ENCODE results near the gene MRPS12.

MRPS12 gene

GRCh38 chr19:38930776-38931520 lies at the start of gene MRPS12:
Gene MRPS12, plus strand, starts transcription at chr19:38930944. Its CDS starts 351 bp downstream, at chr19:38931295.
- DNase-seq, result peak; percentile 100

GRCh38 chr19:38883286-38883685 lies 47.5 kb upstream of the MRPS12 start:
- DNase-seq, result no peak

- peak; percentile 9 for DNase-seq
Observed at GRCh38 chr19:38884691-38885090, 46.1 kb upstream of the MRPS12 start.

- DNase-seq, result no peak
Observed at GRCh38 chr19:38888876-38889275, 41.9 kb upstream of the MRPS12 start.

- DNase-seq, result no peak
Observed at GRCh38 chr19:38889803-38890202, 40.9 kb upstream of the MRPS12 start.

- DNase-seq, result no peak
Observed at GRCh38 chr19:38890686-38891085, 40.1 kb upstream of the MRPS12 start.

- DNase-seq, result no peak
Observed at GRCh38 chr19:38891771-38892170, 39.0 kb upstream of the MRPS12 start.

- DNase-seq, result no peak
Observed at GRCh38 chr19:38892841-38893240, 37.9 kb upstream of the MRPS12 start.

GRCh38 chr19:38893341-38893771 lies 37.4 kb upstream of the MRPS12 start:
- DNase-seq, result no peak

GRCh38 chr19:38894968-38895367 lies 35.8 kb upstream of the MRPS12 start:
- no peak for DNase-seq

GRCh38 chr19:38898788-38899446 lies 31.8 kb upstream of the MRPS12 start:
- peak; percentile 41 for DNase-seq

GRCh38 chr19:38899447-38900201 lies 31.1 kb upstream of the MRPS12 start, which contains the start of the genes NFKBIB and SIRT2:
Gene NFKBIB, plus strand, starts transcription at chr19:38899969. Its CDS starts 64 bp downstream, at chr19:38900033.
Gene SIRT2, minus strand, starts transcription at chr19:38899618. Its CDS starts 97 bp downstream, at chr19:38899521.
- DNase-seq, result peak; percentile 100

GRCh38 chr19:38900202-38900629 lies 30.5 kb upstream of the MRPS12 start:
- no peak for DNase-seq

GRCh38 chr19:38900743-38901190 lies 30.0 kb upstream of the MRPS12 start:
- peak; percentile 46 for DNase-seq

GRCh38 chr19:38901683-38902082 lies 29.1 kb upstream of the MRPS12 start:
- DNase-seq, result no peak

GRCh38 chr19:38904581-38905539 lies 25.9 kb upstream of the MRPS12 start:
- DNase-seq, result no peak

GRCh38 chr19:38905620-38906019 lies 25.1 kb upstream of the MRPS12 start:
- no peak for DNase-seq

- no peak for DNase-seq
Observed at GRCh38 chr19:38907227-38907626, 23.5 kb upstream of the MRPS12 start.

- no peak for DNase-seq
Observed at GRCh38 chr19:38907670-38908069, 23.1 kb upstream of the MRPS12 start.

- DNase-seq, result no peak
Observed at GRCh38 chr19:38908911-38909310, 21.8 kb upstream of the MRPS12 start.

- DNase-seq, result no peak
Observed at GRCh38 chr19:38910488-38910887, 20.3 kb upstream of the MRPS12 start.

GRCh38 chr19:38911388-38912001 lies 19.2 kb upstream of the MRPS12 start:
- no peak for DNase-seq
